ENCODE measurements around the gene FAM78B. TPM values are rescaled to one million over a fixed set of nuclear protein-coding genes. Genes with fewer than 3 reads are reported as not detected.

The FAM78B gene
- polyA plus RNA-seq, 3 donors = not detected

GRCh38 chr1:166080277-166080966 lies 86.4 kb downstream of the FAM78B start:
- Histone ChIP-seq H4K20me1 (ENCODE audit: insufficient read depth, low read length) (no peaks in the 10 kb centered on the region), H3K79me2 (ENCODE audit: insufficient read depth, low read length) (no peaks in the 10 kb centered on the region), H3K9me3 (replicated peaks in 1 of 2; ENCODE audit: control insufficient read depth in 1 of 2, insufficient read depth in 1 of 2, low read length in 2 of 2) (no peaks in the 10 kb centered on the region), H2AFZ (ENCODE audit: insufficient read depth, low read depth, low read length, poor library complexity, severe bottlenecking) (no peak overlapping the region), H3K27me3 (ENCODE audit: control insufficient read depth in 2 of 2, insufficient read depth in 2 of 2, low read length in 2 of 2) (no peaks in the 10 kb centered on the region), H3K36me3 (replicated peaks in 1 of 2; ENCODE audit: control insufficient read depth in 1 of 2, insufficient read depth in 2 of 2, low read length in 2 of 2) (no peaks in the 10 kb centered on the region), H3K27ac (ENCODE audit: low read depth in 1 of 2, low read length in 2 of 2) (no peak overlapping the region), H3K4me1 (ENCODE audit: control insufficient read depth in 1 of 2, insufficient read depth in 2 of 2, low read length in 2 of 2) (no peaks in the 10 kb centered on the region), H3K4me2 (replicated peaks; ENCODE audit: extremely low read depth, low read length, poor library complexity, severe bottlenecking) (no peak overlapping the region), H3K9ac (ENCODE audit: insufficient read depth, low read length, poor library complexity, severe bottlenecking) (no peak overlapping the region), H3K4me3 (replicated peaks in 1 of 3; ENCODE audit: low read depth in 2 of 3, low read length in 3 of 3) (no peak overlapping the region)
- Mint-ChIP-seq H3K27me3 (ENCODE audit: low read depth in 3 of 3) (peaks cover 0 to 5% (median 3%) of the 10 kb centered on the region in 3 donors), H3K4me1 (peaks cover 3% of the 10 kb centered on the region), H3K27ac (no peak overlapping the region), H3K4me3 (no peak overlapping the region), H3K36me3 (no peaks in the 10 kb centered on the region), H3K9me3 (peaks cover 0 to 5% (median 3%) of the 10 kb centered on the region in 7 donors)
- no peak for TF ChIP-seq CTCF (IDR thresholded peaks at IDR 0.05)
- 45% methylated on average over 4 of the region's 9 CpGs for WGBS (ENCODE audit: insufficient coverage)
- no peak for DNase-seq
- intact Hi-C loops (cut with micrococcal nuclease) = no loop called here

GRCh38 chr1:166079276-166079675 lies 87.5 kb downstream of the FAM78B start:
- H3K4me1 Mint-ChIP-seq = peaks cover 3% of the 10 kb centered on the region

More at GRCh38 chr1:166079276-166079675, 87.5 kb downstream of the FAM78B start:
- H3K4me3 Mint-ChIP-seq = no peak overlapping the region
- Histone ChIP-seq H3K27me3 (ENCODE audit: control insufficient read depth in 2 of 2, insufficient read depth in 2 of 2, low read length in 2 of 2) (no peaks in the 10 kb centered on the region), H3K4me3 (replicated peaks in 1 of 3; ENCODE audit: low read depth in 2 of 3, low read length in 3 of 3) (no peak overlapping the region), H3K9ac (ENCODE audit: insufficient read depth, low read length, poor library complexity, severe bottlenecking) (no peak overlapping the region), H3K4me2 (replicated peaks; ENCODE audit: extremely low read depth, low read length, poor library complexity, severe bottlenecking) (no peak overlapping the region), H4K20me1 (ENCODE audit: insufficient read depth, low read length) (no peaks in the 10 kb centered on the region), H3K79me2 (ENCODE audit: insufficient read depth, low read length) (no peaks in the 10 kb centered on the region), H2AFZ (ENCODE audit: insufficient read depth, low read depth, low read length, poor library complexity, severe bottlenecking) (no peak overlapping the region), H3K36me3 (replicated peaks in 1 of 2; ENCODE audit: control insufficient read depth in 1 of 2, insufficient read depth in 2 of 2, low read length in 2 of 2) (no peaks in the 10 kb centered on the region), H3K27ac (ENCODE audit: low read depth in 1 of 2, low read length in 2 of 2) (no peak overlapping the region), H3K4me1 (ENCODE audit: control insufficient read depth in 1 of 2, insufficient read depth in 2 of 2, low read length in 2 of 2) (no peaks in the 10 kb centered on the region), H3K9me3 (replicated peaks in 1 of 2; ENCODE audit: control insufficient read depth in 1 of 2, insufficient read depth in 1 of 2, low read length in 2 of 2) (no peaks in the 10 kb centered on the region)
- intact Hi-C loops (cut with micrococcal nuclease) = no loop called here
- WGBS (ENCODE audit: insufficient coverage) = no CpG with 5 or more reads among the region's 2 CpGs
- H3K27ac Mint-ChIP-seq = no peak overlapping the region
- DNase-seq = no peak
- no peak for TF ChIP-seq CTCF (IDR thresholded peaks at IDR 0.05)
- H3K9me3 Mint-ChIP-seq = peaks cover 0 to 5% (median 3%) of the 10 kb centered on the region in 7 donors
- peaks cover 0 to 5% (median 3%) of the 10 kb centered on the region in 3 donors for H3K27me3 Mint-ChIP-seq (ENCODE audit: low read depth in 3 of 3)
- H3K36me3 Mint-ChIP-seq = no peaks in the 10 kb centered on the region
